Bronchial epithelial cell (primary cell): ENCODE data around the gene PI4K2B. TPM values are rescaled to one million over a fixed set of nuclear protein-coding genes. Genes with fewer than 3 reads are reported as not detected.
A peak's percentile ranks its signal among the peaks of the same experiment; 100 is the strongest.

ENCODE experiments used
- DNase-seq: peaks from one replicate; pipeline ENCODE4 v3.0.0-alpha.2; 2010; ENCODE audit warnings: low read depth
- FAIRE-seq: peaks from 2 replicates; lab custom pipeline; 2011; peaks lifted over from hg19 to GRCh38; lab: Jason Lieb, UNC
- H3K27me3 ChIP-seq: 2 replicates; pipeline ENCODE4 v1.5.1; 2011; ENCODE audit warnings: low read length; ENCODE audit not compliant: control insufficient read depth, insufficient read depth
- H3K36me3 ChIP-seq: 2 replicates; pipeline ENCODE4 v1.5.1; 2011; ENCODE audit warnings: low read length; ENCODE audit not compliant: control insufficient read depth, insufficient read depth
- H3K4me3 ChIP-seq: 2 replicates; pipeline ENCODE4 v1.5.1; 2011; ENCODE audit warnings: mild to moderate bottlenecking, low read depth, low read length, control low read depth
- total RNA-seq: library from RNA; depleted of rRNA; stranded (reverse); fragments of >200 nt; gene quantifications from 2 replicates; pipeline ENCODE4 v1.2.1, GENCODE V29; 2014
- TF ChIP-seq, protein P1 (sequence below): IDR thresholded peaks from 2 replicates; pipeline ENCODE4 v1.5.1; 2011; ENCODE audit warnings: mild to moderate bottlenecking, moderate library complexity, low read length, control low read depth, inconsistent platforms; ENCODE audit not compliant: insufficient read depth, severe bottlenecking

Gene PI4K2B
- total RNA-seq, 1 donor from 2014 or later = 14.5 TPM

DNA sequence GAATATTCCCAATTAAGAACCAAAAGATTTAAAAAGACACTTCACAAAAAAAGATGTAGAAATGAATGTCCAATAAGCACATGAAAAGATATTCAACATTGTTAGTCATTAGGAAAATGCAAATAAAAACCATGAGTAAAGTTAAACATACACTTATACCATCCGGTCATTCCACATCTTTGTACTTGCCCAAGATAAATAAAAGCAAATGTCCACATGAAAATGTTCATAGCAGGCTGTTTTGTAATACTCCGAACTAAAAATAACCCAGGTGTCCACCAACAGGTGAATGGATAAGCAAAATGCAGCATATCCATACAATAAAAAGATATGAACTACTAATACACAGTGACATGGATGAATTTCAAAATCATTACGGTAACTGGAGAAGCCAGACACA, 50.1 kb downstream of the PI4K2B start:
- TF ChIP-seq, protein P1, sequence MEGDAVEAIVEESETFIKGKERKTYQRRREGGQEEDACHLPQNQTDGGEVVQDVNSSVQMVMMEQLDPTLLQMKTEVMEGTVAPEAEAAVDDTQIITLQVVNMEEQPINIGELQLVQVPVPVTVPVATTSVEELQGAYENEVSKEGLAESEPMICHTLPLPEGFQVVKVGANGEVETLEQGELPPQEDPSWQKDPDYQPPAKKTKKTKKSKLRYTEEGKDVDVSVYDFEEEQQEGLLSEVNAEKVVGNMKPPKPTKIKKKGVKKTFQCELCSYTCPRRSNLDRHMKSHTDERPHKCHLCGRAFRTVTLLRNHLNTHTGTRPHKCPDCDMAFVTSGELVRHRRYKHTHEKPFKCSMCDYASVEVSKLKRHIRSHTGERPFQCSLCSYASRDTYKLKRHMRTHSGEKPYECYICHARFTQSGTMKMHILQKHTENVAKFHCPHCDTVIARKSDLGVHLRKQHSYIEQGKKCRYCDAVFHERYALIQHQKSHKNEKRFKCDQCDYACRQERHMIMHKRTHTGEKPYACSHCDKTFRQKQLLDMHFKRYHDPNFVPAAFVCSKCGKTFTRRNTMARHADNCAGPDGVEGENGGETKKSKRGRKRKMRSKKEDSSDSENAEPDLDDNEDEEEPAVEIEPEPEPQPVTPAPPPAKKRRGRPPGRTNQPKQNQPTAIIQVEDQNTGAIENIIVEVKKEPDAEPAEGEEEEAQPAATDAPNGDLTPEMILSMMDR = no peak
- Histone ChIP-seq H3K4me3 (no peak overlapping the region), H3K36me3 (peaks cover 1% of the 10 kb centered on the region), H3K27me3 (no peaks in the 10 kb centered on the region)
- DNase-seq = peak; percentile 74
- FAIRE-seq = no peak

DNA sequence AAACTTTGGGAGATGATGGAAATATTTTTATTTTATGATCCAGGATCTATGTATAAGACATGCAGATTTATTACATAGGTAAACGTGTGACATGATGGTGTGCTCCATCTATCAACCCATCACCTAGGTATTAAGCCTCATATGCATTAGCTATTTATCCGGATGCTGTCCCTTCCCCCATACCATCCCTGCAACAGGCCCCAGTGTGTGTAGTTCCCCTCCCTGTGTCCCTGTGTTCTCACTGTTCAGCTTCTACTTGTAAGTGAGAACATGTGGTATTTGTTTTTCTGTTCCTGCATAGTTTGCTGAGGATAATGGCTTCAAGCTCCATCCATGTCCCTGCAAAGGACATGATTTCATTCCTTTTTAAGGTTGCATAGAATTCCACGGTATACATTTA, 50.6 kb downstream of the PI4K2B start:
- TF ChIP-seq, protein P1 = no peak
- Histone ChIP-seq H3K4me3 (no peak overlapping the region), H3K36me3 (peaks cover 1% of the 10 kb centered on the region), H3K27me3 (no peaks in the 10 kb centered on the region)
- FAIRE-seq (no peak), DNase-seq (no peak)

DNA sequence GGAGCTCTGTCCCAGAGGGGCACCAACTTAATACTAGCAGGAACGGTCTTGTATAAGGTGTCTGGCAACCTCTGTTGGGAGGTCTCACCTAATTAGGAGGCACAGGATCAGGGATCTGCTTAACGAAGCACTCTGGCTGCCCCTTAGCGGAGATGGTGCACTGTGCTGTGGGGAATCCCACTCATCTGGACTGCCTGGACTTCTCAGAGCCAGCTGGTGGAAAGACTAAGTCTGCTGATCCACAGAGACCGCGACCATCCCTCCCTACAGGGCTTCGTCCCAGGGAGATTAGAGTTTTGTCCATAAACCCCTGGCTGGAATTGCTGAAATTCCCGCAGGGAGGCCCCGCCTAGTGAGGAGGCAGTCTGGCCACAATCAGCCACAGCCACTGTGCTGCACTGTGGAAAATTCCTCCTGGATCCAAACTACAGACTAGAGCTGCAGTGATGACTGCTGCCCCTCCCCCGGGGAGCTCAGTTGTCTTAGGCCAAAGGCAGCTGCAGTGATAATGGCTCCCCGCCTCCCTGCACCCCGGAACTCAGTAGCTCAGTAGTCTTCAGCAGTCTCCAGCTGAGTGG, 56.7 kb downstream of the PI4K2B start:
- no peak for DNase-seq
- TF ChIP-seq, protein P1 = no peak
- FAIRE-seq = no peak
- Histone ChIP-seq H3K36me3 (no peaks in the 10 kb centered on the region), H3K27me3 (no peaks in the 10 kb centered on the region), H3K4me3 (no peak overlapping the region)

DNA sequence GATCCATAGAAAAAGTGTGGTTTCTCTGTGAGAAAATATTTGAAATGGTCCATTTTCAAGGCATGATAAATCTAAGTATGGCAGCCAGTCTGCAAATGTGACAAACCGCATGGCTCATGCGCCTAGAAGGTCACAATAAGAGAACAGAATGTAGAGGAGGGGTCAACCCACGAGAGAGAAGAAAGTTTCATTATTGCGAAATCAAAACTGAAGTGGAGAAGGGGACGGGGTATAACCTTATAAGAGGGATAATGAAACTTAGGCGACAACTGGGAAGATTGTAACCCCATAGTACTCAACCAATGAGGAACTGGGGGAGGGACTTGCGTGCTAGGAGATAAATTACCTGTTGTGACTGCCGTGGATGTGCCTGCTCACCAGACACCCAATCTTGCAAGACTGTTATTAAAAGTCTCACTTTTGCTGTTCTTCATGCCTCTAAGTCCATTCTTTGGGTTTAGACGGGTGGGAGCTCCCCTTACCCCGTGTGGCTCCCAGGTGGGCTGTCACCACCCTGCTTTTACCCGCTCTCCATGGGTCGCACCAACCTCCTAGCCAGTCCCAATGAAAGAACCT, 57.4 kb downstream of the PI4K2B start:
- H3K27me3 ChIP-seq = no peaks in the 10 kb centered on the region
- no peak overlapping the region for H3K4me3 ChIP-seq
- no peaks in the 10 kb centered on the region for H3K36me3 ChIP-seq
- FAIRE-seq (no peak), DNase-seq (no peak)
- TF ChIP-seq, protein P1 = no peak

DNA sequence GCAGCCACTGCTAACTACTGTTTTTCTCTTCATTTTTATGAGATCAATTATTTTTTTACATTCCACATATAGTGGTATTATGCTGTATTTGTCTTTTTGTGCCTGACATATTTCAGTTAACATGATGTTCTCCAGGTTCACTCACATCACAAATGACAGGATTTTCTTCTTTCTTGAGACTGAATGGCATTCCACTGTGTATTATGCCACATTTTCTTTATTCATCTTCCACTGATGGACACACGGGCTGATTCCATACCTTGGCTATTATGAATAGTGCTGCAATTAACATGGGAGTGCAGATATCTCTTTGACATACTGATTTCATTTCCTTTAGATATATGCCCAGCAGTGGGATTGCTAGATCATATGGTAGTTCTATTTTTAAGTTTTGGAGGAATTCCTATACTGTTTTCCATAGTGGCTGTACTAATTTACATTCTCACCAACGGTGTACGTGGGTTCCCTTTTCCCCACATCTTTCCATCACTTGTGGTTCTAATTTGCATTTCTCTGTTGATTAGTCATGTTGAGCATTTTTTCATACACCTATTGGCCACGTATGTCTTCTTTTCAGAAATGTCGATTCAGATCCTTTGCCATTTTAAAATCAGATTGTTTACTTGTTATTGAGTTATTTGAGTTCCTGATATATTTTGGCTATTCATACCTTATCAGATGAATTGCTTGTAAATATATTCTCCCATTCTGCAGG, 63.9 kb downstream of the PI4K2B start:
- Histone ChIP-seq H3K27me3 (no peaks in the 10 kb centered on the region), H3K36me3 (no peaks in the 10 kb centered on the region), H3K4me3 (no peak overlapping the region)
- FAIRE-seq (no peak), DNase-seq (no peak)
- TF ChIP-seq, protein P1 = no peak
